ENCODE results near the gene LIPC. TPM values are rescaled to one million over a fixed set of nuclear protein-coding genes. Genes with fewer than 3 reads are reported as not detected.

Gene LIPC
- total RNA-seq, 6 experiments from 2014 or later = 31.1 to 213 (median 86.1) TPM

DNA sequence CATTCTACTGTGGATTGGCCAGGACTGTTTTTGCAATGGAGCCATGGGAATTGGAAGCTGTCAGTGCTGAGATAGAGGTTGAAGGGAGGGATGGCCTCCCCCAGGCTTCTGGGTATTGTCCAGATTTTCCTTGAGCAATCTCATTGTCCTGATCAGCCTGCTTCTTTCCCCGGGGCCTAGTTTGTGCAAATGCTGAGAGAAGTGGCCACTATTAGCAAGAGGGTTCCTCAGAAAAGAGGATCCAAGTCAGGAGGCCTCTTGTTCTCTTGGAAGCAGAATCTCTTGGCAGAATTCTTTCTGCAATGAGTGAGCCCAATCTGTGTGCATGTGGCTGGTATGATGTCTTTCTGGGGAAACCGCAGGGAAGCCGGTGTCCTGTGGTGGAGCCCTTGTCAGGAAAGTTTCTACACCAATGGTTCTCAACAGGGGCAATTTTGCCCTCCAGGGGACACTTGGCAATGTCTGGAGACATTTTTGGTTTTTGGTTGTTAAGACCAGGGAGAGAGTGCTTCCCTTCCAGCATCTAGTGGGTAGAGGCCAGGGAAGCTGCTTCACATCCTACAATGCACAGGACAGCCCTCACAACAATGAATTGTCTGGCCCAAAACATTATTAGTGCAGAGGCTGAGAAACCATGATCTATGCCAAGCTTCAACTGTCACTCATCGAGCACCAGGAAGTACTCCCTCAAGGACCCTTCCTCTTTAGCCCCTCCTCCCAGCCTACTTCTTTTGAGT is 2.0 kb downstream of the LIPC start:
- DNase-seq = peak in 1 of 3 donors; percentile 67
- intact Hi-C loops (cut with DNase I) = no loop called here
- peak overlapping the region; percentile 76 to 93 (median 77) for H3K27ac ChIP-seq

DNA sequence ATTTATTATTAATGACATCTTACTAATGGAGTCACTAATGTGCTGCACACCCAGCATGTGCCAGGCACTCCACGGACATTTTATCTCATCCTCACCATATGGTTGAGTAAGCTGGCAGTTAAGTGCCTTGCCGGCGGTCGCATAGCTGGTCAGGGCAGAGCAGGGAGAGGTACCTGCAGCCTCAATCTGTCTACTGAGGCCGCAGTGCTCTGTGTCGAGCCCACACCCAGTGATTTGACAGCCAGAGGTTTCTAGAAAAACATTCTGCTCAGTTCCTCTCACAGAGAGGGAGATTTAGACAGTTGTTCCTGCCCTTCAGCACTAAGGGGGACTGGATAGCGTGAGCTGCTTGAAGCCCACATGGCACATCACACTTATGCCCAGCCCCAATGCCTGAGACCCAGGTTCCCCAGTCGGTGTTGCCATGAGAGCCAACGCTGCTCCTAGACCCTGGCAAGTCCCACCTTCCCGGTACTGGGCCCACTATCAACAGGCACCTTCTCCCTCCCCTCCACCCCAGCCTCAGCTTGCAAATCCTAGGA is 2.6 kb downstream of the LIPC start:
- DNase-seq = no peak
- ATAC-seq = no peak
- TF ChIP-seq, protein P1, sequence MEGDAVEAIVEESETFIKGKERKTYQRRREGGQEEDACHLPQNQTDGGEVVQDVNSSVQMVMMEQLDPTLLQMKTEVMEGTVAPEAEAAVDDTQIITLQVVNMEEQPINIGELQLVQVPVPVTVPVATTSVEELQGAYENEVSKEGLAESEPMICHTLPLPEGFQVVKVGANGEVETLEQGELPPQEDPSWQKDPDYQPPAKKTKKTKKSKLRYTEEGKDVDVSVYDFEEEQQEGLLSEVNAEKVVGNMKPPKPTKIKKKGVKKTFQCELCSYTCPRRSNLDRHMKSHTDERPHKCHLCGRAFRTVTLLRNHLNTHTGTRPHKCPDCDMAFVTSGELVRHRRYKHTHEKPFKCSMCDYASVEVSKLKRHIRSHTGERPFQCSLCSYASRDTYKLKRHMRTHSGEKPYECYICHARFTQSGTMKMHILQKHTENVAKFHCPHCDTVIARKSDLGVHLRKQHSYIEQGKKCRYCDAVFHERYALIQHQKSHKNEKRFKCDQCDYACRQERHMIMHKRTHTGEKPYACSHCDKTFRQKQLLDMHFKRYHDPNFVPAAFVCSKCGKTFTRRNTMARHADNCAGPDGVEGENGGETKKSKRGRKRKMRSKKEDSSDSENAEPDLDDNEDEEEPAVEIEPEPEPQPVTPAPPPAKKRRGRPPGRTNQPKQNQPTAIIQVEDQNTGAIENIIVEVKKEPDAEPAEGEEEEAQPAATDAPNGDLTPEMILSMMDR (IDR thresholded peaks at IDR 0.05) = no peak
- TF ChIP-seq POLR2A (IDR thresholded peaks at IDR 0.05) = no peak
- peak overlapping the region in 1 of 3 donors; percentile 46 for H3K4me3 ChIP-seq
- H3K4me1 ChIP-seq = peaks cover 0 to 50% (median 15%) of the 10 kb centered on the region in 4 donors
- no peaks in the 10 kb centered on the region for H3K27me3 ChIP-seq
- H3K36me3 ChIP-seq = no peaks in the 10 kb centered on the region
- intact Hi-C loops (cut with DNase I) = no loop called here
- H3K9me3 ChIP-seq = no peaks in the 10 kb centered on the region
- H3K27ac ChIP-seq = peak overlapping the region in 2 of 3 donors; percentile 77 to 93
- 49% methylated on average over 8 of the region's 10 CpGs for WGBS (ENCODE audit: insufficient coverage, low coverage, low lambda C conversion rate, missing lambda C conversion rate)

More for the DNA sequence above, 2.0 kb downstream of the LIPC start:
- TF ChIP-seq, protein P1 (IDR thresholded peaks at IDR 0.05) = no peak
- no peak for TF ChIP-seq POLR2A (IDR thresholded peaks at IDR 0.05)
- H3K4me1 ChIP-seq = peaks cover 0 to 50% (median 11%) of the 10 kb centered on the region in 4 donors
- 45% methylated on average over 4 of the region's 4 CpGs for WGBS (ENCODE audit: insufficient coverage, low coverage, low lambda C conversion rate, missing lambda C conversion rate)
- no peaks in the 10 kb centered on the region for H3K36me3 ChIP-seq
- no peaks in the 10 kb centered on the region for H3K27me3 ChIP-seq
- H3K9me3 ChIP-seq = no peaks in the 10 kb centered on the region
- ATAC-seq = peak; percentile 2 to 35 (median 14)
- H3K4me3 ChIP-seq = peak overlapping the region; percentile 6 to 56 (median 46)

DNA sequence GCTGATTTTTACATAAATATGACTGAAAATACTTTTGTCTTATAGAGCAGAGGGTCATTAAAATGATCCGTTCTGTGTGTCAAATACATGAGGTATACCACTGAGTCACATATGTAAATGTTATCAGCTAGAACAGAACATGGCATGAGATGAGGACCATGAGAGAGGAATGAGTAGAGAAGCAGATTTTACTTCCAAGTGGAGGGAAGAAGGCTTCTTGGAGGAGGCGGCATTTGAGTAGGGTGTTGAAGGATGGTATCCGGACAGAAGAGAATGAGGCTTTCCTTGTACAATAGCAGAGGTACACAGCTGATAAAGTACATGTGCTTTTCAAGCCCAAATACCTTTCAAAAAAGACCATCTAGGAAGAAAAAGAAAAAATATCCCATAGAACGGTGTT is 4.8 kb downstream of the LIPC start:
- H3K27ac ChIP-seq = peak overlapping the region in 1 of 3 donors; percentile 5
- DNase-seq (no peak), ATAC-seq (no peak)
- WGBS (ENCODE audit: insufficient coverage, low coverage, low lambda C conversion rate, missing lambda C conversion rate) = 81% methylated on average over 4 of the region's 4 CpGs
- intact Hi-C loops (cut with DNase I) = no loop called here
- H3K36me3 ChIP-seq = no peaks in the 10 kb centered on the region
- TF ChIP-seq POLR2A (IDR thresholded peaks at IDR 0.05) = no peak
- TF ChIP-seq, protein P1 (IDR thresholded peaks at IDR 0.05) = no peak
- H3K27me3 ChIP-seq = no peaks in the 10 kb centered on the region
- H3K4me1 ChIP-seq = peaks cover 0 to 54% (median 23%) of the 10 kb centered on the region in 4 donors
- no peaks in the 10 kb centered on the region for H3K9me3 ChIP-seq
- H3K4me3 ChIP-seq = no peak overlapping the region

DNA sequence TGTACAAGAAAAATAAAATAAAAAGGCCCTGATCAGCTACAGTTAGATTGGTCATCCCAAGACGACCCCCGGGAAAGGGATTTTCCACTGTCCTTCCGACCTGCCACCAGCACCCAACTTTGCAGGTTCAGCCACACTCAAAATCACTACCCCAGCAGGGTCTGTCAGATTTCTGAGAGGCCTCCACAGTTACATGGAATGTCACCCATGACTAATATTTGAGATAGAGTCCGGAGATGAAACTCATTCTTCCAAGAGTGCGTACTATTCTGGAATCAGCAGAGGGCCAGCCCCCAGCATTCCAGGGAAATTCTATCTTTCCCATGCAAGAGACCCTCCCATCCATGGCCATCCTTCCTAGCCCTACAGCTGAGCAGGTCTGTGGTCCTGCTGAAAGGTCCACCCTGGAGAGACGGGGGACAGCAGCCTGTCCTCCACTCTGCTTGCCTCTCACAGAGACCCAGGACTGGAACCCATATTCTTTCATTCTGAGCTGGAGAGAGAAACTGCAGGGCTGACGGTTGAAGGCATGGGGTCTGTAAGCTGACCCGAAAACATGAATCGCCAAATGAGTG is 5.8 kb downstream of the LIPC start:
- no peak for DNase-seq
- TF ChIP-seq, protein P1 (IDR thresholded peaks at IDR 0.05) = no peak
- no peak for TF ChIP-seq POLR2A (IDR thresholded peaks at IDR 0.05)
- WGBS (ENCODE audit: insufficient coverage, low coverage, low lambda C conversion rate, missing lambda C conversion rate) = 76% methylated on average over 3 of the region's 9 CpGs
- ATAC-seq = no peak
- intact Hi-C loops (cut with DNase I) = no loop called here
- no peaks in the 10 kb centered on the region for H3K9me3 ChIP-seq
- H3K36me3 ChIP-seq = no peaks in the 10 kb centered on the region
- peak overlapping the region in 2 of 3 donors; percentile 94 to 98 for H3K27ac ChIP-seq
- no peak overlapping the region for H3K4me3 ChIP-seq
- no peaks in the 10 kb centered on the region for H3K27me3 ChIP-seq
- H3K4me1 ChIP-seq = peaks cover 0 to 65% (median 29%) of the 10 kb centered on the region in 4 donors
